Measurements from ENCODE around the gene KCTD11. TPM values are rescaled to one million over a fixed set of nuclear protein-coding genes. Genes with fewer than 3 reads are reported as not detected.
"Not testable (repeated sequence)": the region's sequence is repeated elsewhere in the genome, so short reads cannot be mapped to it uniquely, and the experiment has no call there.

Gene KCTD11
- total RNA-seq, 1 donor from 2014 or later, result 24.2 TPM

DNA sequence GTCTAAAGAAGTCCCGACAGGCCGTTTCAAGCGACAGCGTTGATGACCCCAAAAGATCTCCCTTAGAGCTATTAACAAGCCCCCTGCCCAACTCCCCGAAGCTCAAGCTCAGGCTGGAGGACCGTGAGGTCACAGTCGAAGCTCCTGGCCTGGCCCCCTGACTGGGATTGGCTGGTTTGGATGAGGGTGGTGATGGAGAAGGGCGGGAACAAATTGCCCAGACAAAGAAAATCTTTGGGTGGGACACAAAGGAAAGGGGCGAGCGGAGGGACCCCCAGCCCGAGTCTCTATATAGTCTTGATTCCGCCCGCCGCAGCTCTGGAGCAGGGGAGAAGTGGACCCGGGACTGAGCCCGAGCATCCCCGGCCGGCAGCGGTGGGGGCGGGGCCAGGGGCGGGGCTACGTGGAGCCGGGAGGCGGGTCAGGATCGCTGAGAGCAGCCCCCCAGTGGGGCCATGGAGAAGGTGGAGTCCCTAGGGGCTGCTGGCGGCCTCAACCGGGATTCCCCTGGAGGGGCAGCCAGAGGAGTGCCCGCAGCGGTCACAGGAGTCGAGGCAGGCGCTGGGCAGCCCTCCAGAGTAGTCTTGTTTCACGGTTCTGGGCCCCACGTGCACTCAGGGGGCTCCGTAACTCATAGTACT, 21.8 kb upstream of the KCTD11 start:
- no peak for FAIRE-seq
- TF ChIP-seq, protein P1, sequence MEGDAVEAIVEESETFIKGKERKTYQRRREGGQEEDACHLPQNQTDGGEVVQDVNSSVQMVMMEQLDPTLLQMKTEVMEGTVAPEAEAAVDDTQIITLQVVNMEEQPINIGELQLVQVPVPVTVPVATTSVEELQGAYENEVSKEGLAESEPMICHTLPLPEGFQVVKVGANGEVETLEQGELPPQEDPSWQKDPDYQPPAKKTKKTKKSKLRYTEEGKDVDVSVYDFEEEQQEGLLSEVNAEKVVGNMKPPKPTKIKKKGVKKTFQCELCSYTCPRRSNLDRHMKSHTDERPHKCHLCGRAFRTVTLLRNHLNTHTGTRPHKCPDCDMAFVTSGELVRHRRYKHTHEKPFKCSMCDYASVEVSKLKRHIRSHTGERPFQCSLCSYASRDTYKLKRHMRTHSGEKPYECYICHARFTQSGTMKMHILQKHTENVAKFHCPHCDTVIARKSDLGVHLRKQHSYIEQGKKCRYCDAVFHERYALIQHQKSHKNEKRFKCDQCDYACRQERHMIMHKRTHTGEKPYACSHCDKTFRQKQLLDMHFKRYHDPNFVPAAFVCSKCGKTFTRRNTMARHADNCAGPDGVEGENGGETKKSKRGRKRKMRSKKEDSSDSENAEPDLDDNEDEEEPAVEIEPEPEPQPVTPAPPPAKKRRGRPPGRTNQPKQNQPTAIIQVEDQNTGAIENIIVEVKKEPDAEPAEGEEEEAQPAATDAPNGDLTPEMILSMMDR (IDR thresholded peaks at IDR 0.05; ENCODE audit: insufficient read depth, low read length, severe bottlenecking), result no peak
- peaks cover 7% of the 10 kb centered on the region for H3K36me3 ChIP-seq (ENCODE audit: control insufficient read depth, insufficient read depth, low read length)
- peak overlapping the region; percentile 87 for H3K4me3 ChIP-seq (ENCODE audit: low read depth, low read length)
- peak; percentile 76 for DNase-seq (ENCODE audit: low read depth)
- no peaks in the 10 kb centered on the region for H3K27me3 ChIP-seq (ENCODE audit: control insufficient read depth, insufficient read depth, low read length)

DNA sequence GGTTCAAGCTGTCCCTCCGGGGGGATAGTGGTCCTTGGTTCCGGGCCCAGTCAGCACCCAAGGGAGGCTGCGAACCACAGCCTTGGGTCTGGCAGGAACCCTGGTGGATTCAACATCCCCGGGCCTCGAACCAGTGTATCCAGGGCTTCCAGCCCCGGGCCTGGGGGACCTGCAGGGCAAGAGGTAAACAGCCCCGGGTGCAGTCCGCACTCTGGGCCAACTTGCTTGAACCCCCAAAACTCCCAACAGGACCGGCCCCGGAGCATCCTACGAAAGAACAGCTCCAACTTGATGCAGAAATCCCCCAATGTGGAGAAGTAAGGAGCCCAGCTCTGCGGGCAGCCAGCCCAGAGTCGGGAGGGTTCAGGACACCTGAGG, 21.3 kb upstream of the KCTD11 start:
- DNase-seq (ENCODE audit: low read depth) (no peak), FAIRE-seq (no peak)
- Histone ChIP-seq H3K27me3 (ENCODE audit: control insufficient read depth, insufficient read depth, low read length) (no peaks in the 10 kb centered on the region), H3K36me3 (ENCODE audit: control insufficient read depth, insufficient read depth, low read length) (peaks cover 6% of the 10 kb centered on the region), H3K4me3 (ENCODE audit: low read depth, low read length) (peak overlapping the region; percentile 87)
- TF ChIP-seq, protein P1 (IDR thresholded peaks at IDR 0.05; ENCODE audit: insufficient read depth, low read length, severe bottlenecking), result no peak

DNA sequence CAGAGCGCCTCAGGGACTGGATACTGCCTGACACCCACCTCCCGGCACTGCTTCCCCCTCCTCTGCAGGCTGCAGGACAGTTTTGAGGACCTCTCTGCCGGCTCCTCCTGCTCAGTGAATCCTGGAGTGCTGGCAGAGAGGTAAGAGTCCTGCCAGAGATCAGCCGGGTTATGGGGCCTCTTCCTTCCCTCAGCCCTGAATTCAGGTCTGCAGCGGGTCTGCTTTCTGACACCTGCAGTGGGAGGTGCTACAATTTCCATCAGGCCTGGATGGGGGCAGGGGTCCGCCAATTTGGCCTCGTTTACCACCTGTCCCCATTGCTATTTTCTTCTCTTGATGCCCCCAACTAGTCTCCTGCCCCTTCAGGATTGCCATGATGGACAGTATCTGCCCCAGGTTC, 19.9 kb upstream of the KCTD11 start:
- DNase-seq (ENCODE audit: low read depth), result no peak
- TF ChIP-seq, protein P1 (IDR thresholded peaks at IDR 0.05; ENCODE audit: insufficient read depth, low read length, severe bottlenecking), result no peak
- FAIRE-seq, result no peak
- H3K27me3 ChIP-seq (ENCODE audit: control insufficient read depth, insufficient read depth, low read length), result no peaks in the 10 kb centered on the region
- no peak overlapping the region for H3K4me3 ChIP-seq (ENCODE audit: low read depth, low read length)
- no peaks in the 10 kb centered on the region for H3K36me3 ChIP-seq (ENCODE audit: control insufficient read depth, insufficient read depth, low read length)

DNA sequence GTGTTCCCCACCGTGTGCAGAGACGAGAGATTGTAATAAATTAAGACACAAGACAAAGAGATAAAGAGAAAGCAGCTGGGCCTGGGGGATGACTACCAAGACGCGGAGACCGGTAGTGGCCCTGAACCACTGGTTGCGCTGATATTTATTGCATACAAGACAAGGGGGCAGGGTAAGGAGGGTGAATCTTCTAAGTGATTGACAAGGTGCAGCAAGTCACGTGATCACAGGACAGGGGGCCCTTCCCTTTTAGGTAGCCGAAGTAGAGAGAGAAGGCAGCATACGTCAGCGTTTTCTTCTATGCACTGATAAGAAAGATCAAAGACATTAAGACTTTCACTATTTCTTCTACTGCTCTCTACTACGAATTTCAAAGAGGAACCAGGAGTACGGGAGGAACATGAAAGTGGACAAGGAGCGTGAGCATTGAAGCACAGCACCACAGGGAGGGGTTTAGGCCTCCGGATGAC, 19.3 kb upstream of the KCTD11 start:
- not testable (repeated sequence) for H3K4me3 ChIP-seq (ENCODE audit: low read depth, low read length); DNase-seq (ENCODE audit: low read depth); H3K36me3 ChIP-seq (ENCODE audit: control insufficient read depth, insufficient read depth, low read length); FAIRE-seq; H3K27me3 ChIP-seq (ENCODE audit: control insufficient read depth, insufficient read depth, low read length)

DNA sequence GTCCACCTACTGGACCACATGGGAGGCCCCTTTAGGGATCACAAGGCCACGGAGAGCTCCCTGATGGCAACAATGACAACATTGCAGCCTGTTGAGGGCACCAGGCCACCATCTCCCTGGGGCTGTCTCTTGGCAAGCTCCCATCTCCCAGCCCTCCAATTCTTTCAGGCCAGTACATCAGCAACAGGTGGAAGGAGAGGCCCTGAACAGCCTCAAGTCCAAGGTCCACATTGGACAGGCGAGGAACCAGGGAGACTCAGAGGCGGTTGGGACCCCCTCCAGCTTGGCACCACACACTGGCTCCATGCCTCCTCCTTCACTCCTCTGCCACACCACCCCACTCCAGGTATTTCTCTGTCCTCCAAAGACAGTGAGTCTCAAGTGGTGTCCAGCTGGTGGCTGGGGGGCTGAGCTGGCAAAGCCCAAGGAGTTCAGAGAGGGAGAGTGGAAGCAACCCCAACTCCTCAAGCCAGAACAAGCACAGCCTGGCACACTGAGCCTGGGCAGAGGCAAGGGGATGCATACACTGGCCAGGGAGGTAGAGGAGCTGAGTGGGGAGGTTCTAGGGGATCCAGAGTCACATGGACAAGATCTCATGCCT, 16.9 kb upstream of the KCTD11 start:
- DNase-seq (ENCODE audit: low read depth) (no peak), FAIRE-seq (no peak)
- TF ChIP-seq, protein P1 (IDR thresholded peaks at IDR 0.05; ENCODE audit: insufficient read depth, low read length, severe bottlenecking), result no peak
- H3K4me3 ChIP-seq (ENCODE audit: low read depth, low read length), result no peak overlapping the region
- H3K36me3 ChIP-seq (ENCODE audit: control insufficient read depth, insufficient read depth, low read length), result no peaks in the 10 kb centered on the region
- H3K27me3 ChIP-seq (ENCODE audit: control insufficient read depth, insufficient read depth, low read length), result no peaks in the 10 kb centered on the region

DNA sequence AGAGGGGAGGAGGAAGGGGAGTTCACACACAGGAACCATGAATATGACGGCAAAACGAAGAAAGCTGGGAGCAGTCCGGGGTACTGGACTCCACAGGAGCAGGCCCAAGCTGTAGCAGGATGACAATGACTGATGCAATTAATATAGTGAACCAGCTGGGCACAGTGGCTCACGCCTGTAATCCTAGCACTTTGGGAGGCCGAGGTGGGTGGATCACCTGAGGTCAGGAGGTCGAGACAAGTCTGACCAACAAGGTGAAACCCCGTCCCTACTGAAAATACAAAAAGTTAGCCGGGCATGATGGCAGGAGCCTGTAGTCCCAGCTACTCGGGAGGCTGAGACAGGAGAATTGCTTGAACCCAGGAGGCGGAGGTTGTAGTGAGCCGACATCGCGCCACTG, 16.2 kb upstream of the KCTD11 start:
- FAIRE-seq; H3K4me3 ChIP-seq (ENCODE audit: low read depth, low read length); H3K36me3 ChIP-seq (ENCODE audit: control insufficient read depth, insufficient read depth, low read length); H3K27me3 ChIP-seq (ENCODE audit: control insufficient read depth, insufficient read depth, low read length); DNase-seq (ENCODE audit: low read depth): not testable (repeated sequence)
